SK-N-MC (cell line): ENCODE measurements around the gene MND1.

Experiments
- EZH2 ChIP-seq: fragments of 200-600 bp; sonication (generic); IDR thresholded peaks from one replicate; pipeline ENCODE4 v1.6.1; 2017; ENCODE audit warnings: antibody characterized with exemption
- POLR2AphosphoS5 ChIP-seq: IDR thresholded peaks from 2 replicates; pipeline ENCODE4 v1.6.1; 2012; ENCODE audit warnings: mild to moderate bottlenecking, low read depth, low read length, borderline replicate concordance

DNA sequence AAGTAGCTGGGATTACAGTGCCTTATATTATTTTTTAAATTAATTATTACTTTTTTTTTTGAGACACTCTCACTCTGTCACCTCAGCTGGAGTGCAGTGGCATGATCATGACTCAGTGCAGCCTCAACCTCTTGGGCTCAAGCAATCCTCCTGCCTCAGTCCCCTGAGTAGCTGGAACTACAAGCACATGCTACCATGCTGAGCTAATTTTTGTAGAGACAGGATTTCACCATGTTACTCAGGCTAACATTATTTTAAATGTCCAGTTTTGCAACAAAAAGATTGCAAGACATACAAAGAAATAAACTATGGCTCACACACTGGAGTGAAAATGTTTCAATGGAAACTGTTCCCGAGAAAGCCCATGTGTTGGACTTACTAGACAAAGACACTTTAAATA is 59.2 kb downstream of the MND1 start:
- TF ChIP-seq EZH2 (no peak), POLR2AphosphoS5 (no peak)
